Measurements from ENCODE around the gene PLCB4.
"Not testable (repeated sequence)": the region's sequence is repeated elsewhere in the genome, so short reads cannot be mapped to it uniquely, and the experiment has no call there.

PLCB4 gene

DNA sequence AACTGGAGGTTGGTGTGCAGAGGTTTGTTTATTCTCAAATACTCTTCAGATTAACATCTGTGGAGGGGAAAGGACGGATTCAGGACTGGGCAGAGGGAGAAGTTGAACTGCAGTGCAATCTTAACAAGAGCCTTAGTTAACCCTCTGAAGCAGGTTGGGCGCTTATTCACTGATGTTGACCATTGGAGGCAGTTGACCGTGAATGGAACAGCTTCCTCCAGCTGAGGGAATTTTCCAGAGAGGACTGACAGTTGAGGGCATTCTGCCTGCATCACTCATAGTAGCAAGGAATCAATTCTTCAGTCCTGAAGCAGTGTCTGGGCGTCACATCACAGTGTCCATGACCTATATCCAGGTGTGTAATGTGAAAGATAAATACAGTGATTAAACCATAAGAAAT lies 80.9 kb downstream of the PLCB4 start:
- H3K4me3 Mint-ChIP-seq: no peak overlapping the region
- no peaks in the 10 kb centered on the region for H3K27me3 Mint-ChIP-seq
- no peak for DNase-seq

GRCh38 chr20:9150679-9151078 lies 81.8 kb downstream of the PLCB4 start:
- peaks cover 23% of the 10 kb centered on the region for H3K9me3 Mint-ChIP-seq
- H3K36me3 Mint-ChIP-seq (ENCODE audit: low read depth): no peaks in the 10 kb centered on the region
- ATAC-seq (no peak), DNase-seq (no peak)
- H3K27me3 Mint-ChIP-seq: no peaks in the 10 kb centered on the region
- no peak overlapping the region for H3K27ac Mint-ChIP-seq
- H3K4me3 Mint-ChIP-seq: no peak overlapping the region
- no peaks in the 10 kb centered on the region for H3K4me1 Mint-ChIP-seq

More for the DNA sequence above, 80.9 kb downstream of the PLCB4 start:
- H3K36me3 Mint-ChIP-seq (ENCODE audit: low read depth): no peaks in the 10 kb centered on the region
- H3K9me3 Mint-ChIP-seq: peaks cover 14% of the 10 kb centered on the region
- H3K27ac Mint-ChIP-seq: no peak overlapping the region
- H3K4me1 Mint-ChIP-seq: peaks cover 2% of the 10 kb centered on the region
- ATAC-seq: no peak

- not testable (repeated sequence) for H3K27me3 Mint-ChIP-seq; H3K27ac Mint-ChIP-seq; H3K4me3 Mint-ChIP-seq; ATAC-seq; H3K4me1 Mint-ChIP-seq; H3K36me3 Mint-ChIP-seq (ENCODE audit: low read depth); DNase-seq
- H3K9me3 Mint-ChIP-seq: peaks cover 23% of the 10 kb centered on the region
Observed at GRCh38 chr20:9152139-9152538, 83.3 kb downstream of the PLCB4 start.

GRCh38 chr20:9154464-9155024 lies 85.7 kb downstream of the PLCB4 start:
- H3K4me1 Mint-ChIP-seq: no peaks in the 10 kb centered on the region
- no peaks in the 10 kb centered on the region for H3K27me3 Mint-ChIP-seq
- no peak overlapping the region for H3K4me3 Mint-ChIP-seq
- ATAC-seq (no peak), DNase-seq (no peak)
- peaks cover 23% of the 10 kb centered on the region for H3K9me3 Mint-ChIP-seq
- no peak overlapping the region for H3K27ac Mint-ChIP-seq
- H3K36me3 Mint-ChIP-seq (ENCODE audit: low read depth): no peaks in the 10 kb centered on the region

DNA sequence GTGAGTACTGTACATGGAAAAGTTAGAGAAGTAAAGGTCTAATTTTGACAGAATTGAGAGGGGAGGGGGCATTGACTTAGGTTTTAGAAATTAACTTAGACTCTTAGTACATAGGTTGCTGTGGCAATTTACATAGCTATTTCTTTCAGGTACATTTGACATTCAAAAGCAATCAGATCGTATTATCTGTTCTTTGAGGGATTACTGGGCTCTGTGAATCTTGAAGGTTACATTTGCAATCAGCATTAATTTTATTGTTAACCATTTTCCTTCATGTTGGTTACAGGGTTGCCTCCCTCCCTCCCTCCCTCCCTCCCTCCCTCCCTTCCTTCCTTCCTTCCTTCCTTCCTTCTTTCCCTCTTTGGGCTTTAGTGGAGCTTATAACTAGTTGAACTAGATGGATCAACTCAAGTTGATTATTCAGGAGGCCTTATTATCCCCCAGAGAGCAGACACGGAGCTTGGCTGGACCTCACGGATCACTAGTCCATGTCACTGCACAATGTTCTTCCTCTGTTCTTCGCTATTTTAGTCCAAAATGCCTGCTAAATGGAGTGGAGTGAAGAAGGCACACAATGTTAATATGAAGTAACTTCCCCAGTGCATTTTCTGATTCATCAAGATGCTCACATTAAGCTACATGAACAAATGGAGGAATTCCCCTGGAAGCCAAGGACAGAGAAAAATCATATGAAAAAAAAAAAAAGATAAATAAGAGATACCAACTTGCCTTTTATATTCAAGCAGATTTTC lies 87.8 kb downstream of the PLCB4 start:
- Mint-ChIP-seq H3K4me3 (no peak overlapping the region), H3K4me1 (no peaks in the 10 kb centered on the region), H3K9me3 (peaks cover 19% of the 10 kb centered on the region), H3K27me3 (no peaks in the 10 kb centered on the region), H3K36me3 (ENCODE audit: low read depth) (no peaks in the 10 kb centered on the region), H3K27ac (no peak overlapping the region)
- DNase-seq (no peak), ATAC-seq (no peak)

DNA sequence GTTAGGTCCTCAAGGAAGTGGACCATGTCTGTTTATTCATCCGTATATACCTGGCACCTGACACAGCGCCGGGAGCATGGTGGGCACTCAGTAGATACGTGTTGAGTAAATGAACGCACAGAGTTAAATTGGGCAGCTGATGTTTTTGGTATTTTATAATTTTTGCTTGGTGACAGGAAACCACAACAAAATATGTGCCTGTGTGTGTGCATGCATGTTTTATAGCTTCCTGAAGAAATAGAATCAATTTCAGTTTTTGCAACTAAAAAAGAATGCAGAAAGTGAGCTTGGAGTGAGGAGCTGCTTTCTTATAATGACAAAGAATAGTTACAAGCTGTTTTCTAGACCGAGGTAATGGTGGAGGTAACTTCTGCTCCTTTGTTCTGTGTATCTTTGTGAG lies 91.4 kb downstream of the PLCB4 start:
- Mint-ChIP-seq H3K27me3 (no peaks in the 10 kb centered on the region), H3K36me3 (ENCODE audit: low read depth) (no peaks in the 10 kb centered on the region), H3K4me3 (no peak overlapping the region), H3K4me1 (no peaks in the 10 kb centered on the region), H3K9me3 (peaks cover 4% of the 10 kb centered on the region), H3K27ac (no peak overlapping the region)
- DNase-seq (no peak), ATAC-seq (no peak)

GRCh38 chr20:9160757-9161156 lies 91.9 kb downstream of the PLCB4 start:
- H3K4me3 Mint-ChIP-seq: no peak overlapping the region
- no peaks in the 10 kb centered on the region for H3K9me3 Mint-ChIP-seq

GRCh38 chr20:9161311-9161710 lies 92.4 kb downstream of the PLCB4 start:
- Mint-ChIP-seq H3K27ac (no peak overlapping the region), H3K4me3 (no peak overlapping the region), H3K4me1 (no peaks in the 10 kb centered on the region), H3K9me3 (no peaks in the 10 kb centered on the region), H3K27me3 (no peaks in the 10 kb centered on the region), H3K36me3 (ENCODE audit: low read depth) (no peaks in the 10 kb centered on the region)
- no peak for DNase-seq
- ATAC-seq: no peak

More at GRCh38 chr20:9160757-9161156, 91.9 kb downstream of the PLCB4 start:
- no peaks in the 10 kb centered on the region for H3K27me3 Mint-ChIP-seq
- H3K4me1 Mint-ChIP-seq: no peaks in the 10 kb centered on the region
- DNase-seq (no peak), ATAC-seq (no peak)
- H3K36me3 Mint-ChIP-seq (ENCODE audit: low read depth): no peaks in the 10 kb centered on the region
- H3K27ac Mint-ChIP-seq: no peak overlapping the region

- Mint-ChIP-seq H3K4me1 (no peaks in the 10 kb centered on the region), H3K36me3 (ENCODE audit: low read depth) (no peaks in the 10 kb centered on the region), H3K27me3 (no peaks in the 10 kb centered on the region), H3K27ac (no peak overlapping the region), H3K9me3 (no peaks in the 10 kb centered on the region), H3K4me3 (no peak overlapping the region)
- ATAC-seq (no peak), DNase-seq (no peak)
Observed at GRCh38 chr20:9163251-9163650, 94.4 kb downstream of the PLCB4 start.

DNA sequence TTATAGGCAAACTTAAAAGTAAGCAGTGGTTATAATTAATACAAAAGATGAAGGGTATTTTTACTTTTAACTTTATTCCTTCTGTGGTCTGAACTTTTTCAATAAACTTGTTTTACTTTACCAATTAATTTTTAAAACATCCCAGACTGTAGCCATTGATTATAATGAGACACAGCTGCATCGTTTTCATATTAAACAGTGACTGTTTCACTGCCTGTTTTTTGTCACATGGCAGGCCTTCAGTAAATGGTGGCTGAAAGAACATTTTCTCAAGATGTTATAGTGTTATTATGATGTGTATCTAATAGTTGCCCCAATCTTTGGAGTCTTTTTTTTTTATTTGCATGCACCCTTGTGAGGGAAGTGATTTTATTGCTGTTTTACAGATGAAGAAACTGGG lies 95.1 kb downstream of the PLCB4 start:
- Mint-ChIP-seq H3K9me3 (no peaks in the 10 kb centered on the region), H3K4me3 (no peak overlapping the region), H3K4me1 (no peaks in the 10 kb centered on the region), H3K27ac (no peak overlapping the region), H3K36me3 (ENCODE audit: low read depth) (no peaks in the 10 kb centered on the region), H3K27me3 (no peaks in the 10 kb centered on the region)
- DNase-seq (no peak), ATAC-seq (no peak)

GRCh38 chr20:9165261-9165660 lies 96.4 kb downstream of the PLCB4 start:
- H3K27me3 Mint-ChIP-seq: no peaks in the 10 kb centered on the region
- DNase-seq (no peak), ATAC-seq (no peak)
- H3K4me3 Mint-ChIP-seq: no peak overlapping the region
- H3K9me3 Mint-ChIP-seq: no peaks in the 10 kb centered on the region
- no peak overlapping the region for H3K27ac Mint-ChIP-seq
- no peaks in the 10 kb centered on the region for H3K36me3 Mint-ChIP-seq (ENCODE audit: low read depth)
- H3K4me1 Mint-ChIP-seq: no peaks in the 10 kb centered on the region

GRCh38 chr20:9166153-9166780 lies 97.4 kb downstream of the PLCB4 start:
- Mint-ChIP-seq H3K27me3 (no peaks in the 10 kb centered on the region), H3K4me1 (no peaks in the 10 kb centered on the region), H3K4me3 (no peak overlapping the region), H3K9me3 (no peaks in the 10 kb centered on the region), H3K27ac (no peak overlapping the region), H3K36me3 (ENCODE audit: low read depth) (no peaks in the 10 kb centered on the region)
- no peak for DNase-seq
- no peak for ATAC-seq

- Mint-ChIP-seq H3K36me3 (ENCODE audit: low read depth) (no peaks in the 10 kb centered on the region), H3K27ac (no peak overlapping the region), H3K4me3 (no peak overlapping the region), H3K27me3 (no peaks in the 10 kb centered on the region), H3K9me3 (no peaks in the 10 kb centered on the region), H3K4me1 (no peaks in the 10 kb centered on the region)
- ATAC-seq (no peak), DNase-seq (no peak)
Observed at GRCh38 chr20:9169409-9169808, 100.5 kb downstream of the PLCB4 start.

GRCh38 chr20:9172851-9173250 lies 104.0 kb downstream of the PLCB4 start:
- Mint-ChIP-seq H3K9me3 (no peaks in the 10 kb centered on the region), H3K4me1 (no peaks in the 10 kb centered on the region), H3K27me3 (no peaks in the 10 kb centered on the region), H3K36me3 (ENCODE audit: low read depth) (no peaks in the 10 kb centered on the region), H3K27ac (no peak overlapping the region), H3K4me3 (no peak overlapping the region)
- no peak for DNase-seq
- ATAC-seq: no peak

DNA sequence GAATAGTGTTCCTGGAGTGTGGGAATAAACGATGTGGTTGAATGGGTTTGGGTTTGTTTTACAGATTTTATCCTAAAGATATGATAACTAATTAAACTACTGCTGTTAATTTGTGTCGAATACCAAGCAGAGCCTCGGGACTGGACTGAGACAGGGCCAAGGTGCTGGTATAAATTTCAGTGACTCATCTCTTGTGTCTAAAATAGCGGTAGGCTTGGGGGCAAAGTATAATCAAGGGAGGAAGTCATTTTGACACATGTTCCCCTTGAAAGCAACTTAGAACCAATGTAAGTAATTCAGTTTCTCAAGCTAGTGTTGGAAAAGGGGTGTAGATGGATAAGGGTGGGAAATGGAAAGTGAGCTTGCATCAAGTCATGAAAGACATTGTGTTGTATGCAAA lies 108.4 kb downstream of the PLCB4 start:
- Mint-ChIP-seq H3K4me3 (no peak overlapping the region), H3K4me1 (no peaks in the 10 kb centered on the region), H3K27ac (no peak overlapping the region), H3K27me3 (no peaks in the 10 kb centered on the region), H3K36me3 (ENCODE audit: low read depth) (no peaks in the 10 kb centered on the region), H3K9me3 (no peaks in the 10 kb centered on the region)
- ATAC-seq (no peak), DNase-seq (no peak)

Data from activated naive CD8-positive, alpha-beta T cell treated with anti-CD3 and anti-CD28 coated beads, Interleukin-2, amount 50 U/mL, for 24 hours (primary cell).